HG03066 (cell line): ENCODE results near the gene TPD52L2.
"Not testable (repeated sequence)": the region's sequence is repeated elsewhere in the genome, so short reads cannot be mapped to it uniquely, and the experiment has no call there.

Experiments
- ATAC-seq: cut with Tn5 transposase; IDR thresholded peaks from one replicate; pipeline ENCODE4 v1.9.1; 2021; ENCODE audit warnings: low read depth; ENCODE audit not compliant: unreplicated experiment

The TPD52L2 gene

GRCh38 chr20:63877755-63878470, 12.8 kb downstream of the TPD52L2 start:
- no peak for ATAC-seq

GRCh38 chr20:63878899-63879663, 14.0 kb downstream of the TPD52L2 start:
- ATAC-seq: no peak

- ATAC-seq: not testable (repeated sequence)
Measured at GRCh38 chr20:63880901-63881300, 15.8 kb downstream of the TPD52L2 start.

GRCh38 chr20:63881451-63882226, 16.6 kb downstream of the TPD52L2 start:
- ATAC-seq: no peak

- ATAC-seq: no peak
Measured at GRCh38 chr20:63882257-63883200, 17.5 kb downstream of the TPD52L2 start.

- no peak for ATAC-seq
Measured at GRCh38 chr20:63883201-63883593, 18.1 kb downstream of the TPD52L2 start.

GRCh38 chr20:63884506-63885263, 19.6 kb downstream of the TPD52L2 start:
- ATAC-seq: no peak

- ATAC-seq: no peak
Measured at GRCh38 chr20:63885264-63886053, 20.4 kb downstream of the TPD52L2 start.

- no peak for ATAC-seq
Measured at GRCh38 chr20:63886054-63886419, 21.0 kb downstream of the TPD52L2 start.

- ATAC-seq: no peak
Measured at GRCh38 chr20:63886921-63887320, 21.9 kb downstream of the TPD52L2 start.

GRCh38 chr20:63889241-63890200, 24.5 kb downstream of the TPD52L2 start:
- ATAC-seq: no peak

- no peak for ATAC-seq
Measured at GRCh38 chr20:63890201-63890576, 25.1 kb downstream of the TPD52L2 start.

GRCh38 chr20:63890616-63891015, 25.5 kb downstream of the TPD52L2 start:
- ATAC-seq: no peak

- no peak for ATAC-seq
Measured at GRCh38 chr20:63891061-63892002, 26.3 kb downstream of the TPD52L2 start.

GRCh38 chr20:63892402-63892801, 27.3 kb downstream of the TPD52L2 start:
- no peak for ATAC-seq

GRCh38 chr20:63893999-63894357, 28.9 kb downstream of the TPD52L2 start:
- ATAC-seq: no peak
